Pancreas (tissue), 10 donors: ENCODE measurements around the gene PLA2G15. TPM values are rescaled to one million over a fixed set of nuclear protein-coding genes. Genes with fewer than 3 reads are reported as not detected.

Experiments
- ATAC-seq, 4 donors: fragments of 200-7000 bp; cut with Tn5 transposase; one replicate each; pipeline versions ENCODE4 v1.8.0 to v1.9.1; 2020; ENCODE audit warnings: mild to moderate bottlenecking in 4 of 4, moderate library complexity in 4 of 4
- DNase-seq, 6 donors: peaks; one replicate each; pipeline ENCODE4 v3.0.0-alpha.2; 2020
- FAIRE-seq: peaks from 2 replicates; lab custom pipeline; 2012; peaks lifted over from hg19 to GRCh38; lab: Jason Lieb, UNC
- H3K27ac ChIP-seq, 4 donors: fragments of 200-600 bp; sonication (generic); 1 replicate in 3 of 4; 2 replicates in 1 of 4; pipeline versions ENCODE4 v1.5.0 to v1.8.0; 2020
- H3K27me3 ChIP-seq, 4 donors: fragments of 200-600 bp; one replicate each; pipeline ENCODE4 v1.8.0; 2021
- H3K36me3 ChIP-seq, 3 donors: fragments of 200-600 bp; sonication (generic) in 1 of 3; one replicate each; pipeline versions ENCODE4 v1.5.0 to v1.8.0; 2020 to 2021
- H3K4me1 ChIP-seq, 3 donors: fragments of 200-600 bp; one replicate each; pipeline ENCODE4 v1.8.0; 2021
- H3K4me3 ChIP-seq, 4 donors: fragments of 200-600 bp; sonication (generic) in 2 of 4; one replicate each; pipeline versions ENCODE4 v1.5.0 to v1.8.0; 2020 to 2021
- H3K9me3 ChIP-seq, 4 donors: fragments of 200-600 bp; one replicate each; pipeline ENCODE4 v1.8.0; 2021
- CTCF ChIP-seq, 4 donors: fragments of 200-600 bp; sonication (generic) in 3 of 4; IDR thresholded peaks; one replicate each; pipeline versions ENCODE4 v1.5.0 to v1.8.0; 2021; ENCODE audit warnings: antibody characterized with exemption in 4 of 4
- WGBS, 2 donors: extraction: QIAGEN DNeasy Blood & Tissue Kit; methylation state at CpG; one replicate each; pipeline ENCODE4 v1.1.7; 2013; 5-methylcytosine and 5-hydroxymethylcytosine counted together
- intact Hi-C, 3 donors: fragments of 100-400 bp; cut with DNase I; formaldehyde crosslinking; loops; one replicate each; pipeline versions ENCODE4 v1.11.1 to v1.14.2; 2022
- polyA plus RNA-seq, 2 donors: library from polyadenylated mRNA; stranded (reverse); fragments of 200-250 nt; gene quantifications; one replicate each; pipeline ENCODE4 v1.2.3, GENCODE V29; 2013
- total RNA-seq, 6 donors: library from RNA; stranded (reverse); fragmentation: NEBNext Ultra II Directional in 4 of 6; extraction: Animal tissue kit (Norgen Biotek cat#: 25700) in 4 of 6; gene quantifications; one replicate each; pipeline versions ENCODE4 v1.2.1 to v1.2.4, GENCODE V29; 2021 to 2023
- donor health status: healthy with polysubstance abuse.
- donor health status: DM: no; HTN: no; CAD: no; lungs with moderate emphysema.
- donor health status: DM: no; HTN: no; CAD: no.
- donor health status: control.
- donor health status: control.
- donor health status: Bipolar disorder and iron deficiency.
- donor health status: DM: yes; HTN: yes; CAD: no.
- donor health status: DM: no; HTN: no; CAD: no.
- donor health status: DM: no; HTN: no; CAD: no.
- donor health status: DM: yes; HTN: yes; CAD: no.

PLA2G15 gene
- total and polyA plus RNA-seq, 8 donors = 3.5 to 14.1 (median 5.6) TPM

GRCh38 chr16:68250951-68251350 is 5.8 kb downstream of the PLA2G15 start:
- FAIRE-seq (no peak), DNase-seq (no peak)
- H3K36me3 ChIP-seq = no peaks in the 10 kb centered on the region

GRCh38 chr16:68251832-68252231 is 6.7 kb downstream of the PLA2G15 start:
- DNase-seq (no peak), ATAC-seq (no peak), FAIRE-seq (no peak)
- Histone ChIP-seq H3K27ac (no peak overlapping the region), H3K4me3 (no peak overlapping the region), H3K4me1 (no peaks in the 10 kb centered on the region), H3K9me3 (no peaks in the 10 kb centered on the region), H3K36me3 (no peaks in the 10 kb centered on the region), H3K27me3 (no peaks in the 10 kb centered on the region)
- WGBS, 2 donors = 84 to 87% methylated on average over 5 of the region's 5 CpGs
- TF ChIP-seq CTCF (IDR thresholded peaks at IDR 0.05) = no peak
- intact Hi-C loops = no loop called here

More at GRCh38 chr16:68250951-68251350, 5.8 kb downstream of the PLA2G15 start:
- WGBS, 2 donors = 83 to 85% methylated on average over 6 of the region's 6 CpGs
- Histone ChIP-seq H3K27ac (no peak overlapping the region), H3K27me3 (no peaks in the 10 kb centered on the region), H3K9me3 (no peaks in the 10 kb centered on the region), H3K4me3 (no peak overlapping the region), H3K4me1 (peaks cover 0 to 5% (median 0%) of the 10 kb centered on the region in 3 donors)
- TF ChIP-seq CTCF (IDR thresholded peaks at IDR 0.05) = no peak
- intact Hi-C loops = no loop called here
- ATAC-seq = no peak

- Histone ChIP-seq H3K4me1 (no peaks in the 10 kb centered on the region), H3K27ac (no peak overlapping the region), H3K4me3 (no peak overlapping the region), H3K27me3 (no peaks in the 10 kb centered on the region), H3K9me3 (no peaks in the 10 kb centered on the region), H3K36me3 (no peaks in the 10 kb centered on the region)
- TF ChIP-seq CTCF (IDR thresholded peaks at IDR 0.05) = no peak
- DNase-seq (no peak), ATAC-seq (no peak), FAIRE-seq (no peak)
- intact Hi-C loops = no loop called here
- WGBS, 2 donors = 91 to 94% methylated on average over 5 of the region's 5 CpGs
Measured at GRCh38 chr16:68252383-68252782, 7.2 kb downstream of the PLA2G15 start.

GRCh38 chr16:68253721-68254120 is 8.5 kb downstream of the PLA2G15 start:
- TF ChIP-seq CTCF (IDR thresholded peaks at IDR 0.05) = no peak
- DNase-seq (no peak), ATAC-seq (no peak), FAIRE-seq (no peak)
- Histone ChIP-seq H3K27me3 (no peaks in the 10 kb centered on the region), H3K4me1 (no peaks in the 10 kb centered on the region), H3K9me3 (no peaks in the 10 kb centered on the region), H3K27ac (no peak overlapping the region), H3K36me3 (no peaks in the 10 kb centered on the region), H3K4me3 (no peak overlapping the region)
- 89 to 90% methylated on average over 4 of the region's 4 CpGs for WGBS, 2 donors
- intact Hi-C loops = no loop called here

GRCh38 chr16:68255712-68256111 is 10.5 kb downstream of the PLA2G15 start:
- intact Hi-C loops = loop anchor here in 1 of 3 donors (5.0 kb wide), 1 partner anchor 72 kb away; no protein-coding TSS in a partner anchor
- H3K27me3 ChIP-seq = no peaks in the 10 kb centered on the region
- TF ChIP-seq CTCF (IDR thresholded peaks at IDR 0.05) = no peak
- FAIRE-seq = no peak
- no peak overlapping the region for H3K27ac ChIP-seq
- H3K4me3 ChIP-seq = no peak overlapping the region
- no peak for ATAC-seq
- H3K36me3 ChIP-seq = no peaks in the 10 kb centered on the region
- WGBS, 2 donors = 88 to 94% methylated on average over 18 of the region's 18 CpGs
- H3K4me1 ChIP-seq = no peaks in the 10 kb centered on the region
- DNase-seq = peak in 1 of 6 donors; percentile 58
- no peaks in the 10 kb centered on the region for H3K9me3 ChIP-seq
